Loucy (cell line): ENCODE data around the gene CCDC61.

Source experiments
- EZH2phosphoT487 ChIP-seq: fragments of 200-600 bp; IDR thresholded peaks from 2 replicates; pipeline ENCODE4 v1.6.1; 2018; ENCODE audit warnings: antibody characterized with exemption, mild to moderate bottlenecking, moderate library complexity, borderline replicate concordance
- TF ChIP-seq, protein P1 (sequence below): fragments of 200-600 bp; sonication (generic); conservative IDR thresholded peaks from 2 replicates; pipeline ENCODE4 v1.5.1; 2014; ENCODE audit warnings: mild to moderate bottlenecking, antibody characterized with exemption, low read length

DNA sequence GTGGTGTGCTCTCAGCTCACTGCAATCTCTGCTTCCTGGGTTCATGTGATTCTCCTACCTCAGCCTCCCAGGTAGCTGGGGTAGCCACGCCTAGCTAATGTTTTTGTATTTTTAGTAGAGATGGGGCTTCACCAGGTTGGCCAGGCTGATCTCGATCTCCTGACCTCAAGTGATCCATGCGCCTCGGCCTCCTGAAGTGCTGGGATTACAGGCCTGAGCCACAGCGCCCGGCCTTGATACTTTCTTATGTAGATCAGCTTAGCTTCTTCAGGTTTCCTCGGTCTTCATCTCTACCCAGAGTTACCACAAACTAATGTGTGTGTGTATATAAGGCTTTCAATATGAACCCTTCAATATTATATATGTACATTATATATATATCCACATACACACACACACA, 9.9 kb upstream of the CCDC61 start:
- TF ChIP-seq, protein P1, sequence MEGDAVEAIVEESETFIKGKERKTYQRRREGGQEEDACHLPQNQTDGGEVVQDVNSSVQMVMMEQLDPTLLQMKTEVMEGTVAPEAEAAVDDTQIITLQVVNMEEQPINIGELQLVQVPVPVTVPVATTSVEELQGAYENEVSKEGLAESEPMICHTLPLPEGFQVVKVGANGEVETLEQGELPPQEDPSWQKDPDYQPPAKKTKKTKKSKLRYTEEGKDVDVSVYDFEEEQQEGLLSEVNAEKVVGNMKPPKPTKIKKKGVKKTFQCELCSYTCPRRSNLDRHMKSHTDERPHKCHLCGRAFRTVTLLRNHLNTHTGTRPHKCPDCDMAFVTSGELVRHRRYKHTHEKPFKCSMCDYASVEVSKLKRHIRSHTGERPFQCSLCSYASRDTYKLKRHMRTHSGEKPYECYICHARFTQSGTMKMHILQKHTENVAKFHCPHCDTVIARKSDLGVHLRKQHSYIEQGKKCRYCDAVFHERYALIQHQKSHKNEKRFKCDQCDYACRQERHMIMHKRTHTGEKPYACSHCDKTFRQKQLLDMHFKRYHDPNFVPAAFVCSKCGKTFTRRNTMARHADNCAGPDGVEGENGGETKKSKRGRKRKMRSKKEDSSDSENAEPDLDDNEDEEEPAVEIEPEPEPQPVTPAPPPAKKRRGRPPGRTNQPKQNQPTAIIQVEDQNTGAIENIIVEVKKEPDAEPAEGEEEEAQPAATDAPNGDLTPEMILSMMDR = no peak
- no peak for TF ChIP-seq EZH2phosphoT487
